Measurements from ENCODE around the gene LRP4. TPM values are rescaled to one million over a fixed set of nuclear protein-coding genes. Genes with fewer than 3 reads are reported as not detected.

Gene LRP4
- total and polyA plus RNA-seq, 2 of the 13 experiments (the other 11 are each of a cell fraction or from before 2014, with no cell fraction given) = 4.7 to 13.3 TPM

DNA sequence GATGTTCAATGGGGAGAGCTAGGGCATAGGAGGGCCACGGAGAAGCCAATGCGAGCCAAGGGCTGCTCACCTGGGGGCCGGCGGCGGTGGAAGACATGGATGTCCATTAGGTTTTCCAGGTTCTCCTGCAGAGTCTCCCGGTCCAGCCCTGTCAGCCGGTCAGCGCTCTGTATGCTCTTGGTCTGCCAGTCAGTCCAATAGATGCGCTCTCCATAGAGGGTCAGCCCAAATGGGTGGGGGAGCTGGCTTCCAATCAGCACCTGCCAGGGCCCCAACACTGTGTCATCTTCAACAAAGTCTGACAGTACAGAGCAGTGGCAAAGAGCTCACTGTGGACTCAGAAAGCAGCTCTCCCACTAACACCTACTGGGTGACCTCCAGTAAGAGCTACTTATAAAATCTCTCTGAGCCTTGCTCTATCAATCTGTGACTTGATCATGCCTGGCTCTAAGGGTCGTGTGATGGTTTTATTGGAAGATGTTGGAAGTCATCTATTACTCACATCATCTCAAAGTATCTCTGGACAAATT is 39.2 kb downstream of the LRP4 start (continued):
- TF ChIP-seq, protein P1, sequence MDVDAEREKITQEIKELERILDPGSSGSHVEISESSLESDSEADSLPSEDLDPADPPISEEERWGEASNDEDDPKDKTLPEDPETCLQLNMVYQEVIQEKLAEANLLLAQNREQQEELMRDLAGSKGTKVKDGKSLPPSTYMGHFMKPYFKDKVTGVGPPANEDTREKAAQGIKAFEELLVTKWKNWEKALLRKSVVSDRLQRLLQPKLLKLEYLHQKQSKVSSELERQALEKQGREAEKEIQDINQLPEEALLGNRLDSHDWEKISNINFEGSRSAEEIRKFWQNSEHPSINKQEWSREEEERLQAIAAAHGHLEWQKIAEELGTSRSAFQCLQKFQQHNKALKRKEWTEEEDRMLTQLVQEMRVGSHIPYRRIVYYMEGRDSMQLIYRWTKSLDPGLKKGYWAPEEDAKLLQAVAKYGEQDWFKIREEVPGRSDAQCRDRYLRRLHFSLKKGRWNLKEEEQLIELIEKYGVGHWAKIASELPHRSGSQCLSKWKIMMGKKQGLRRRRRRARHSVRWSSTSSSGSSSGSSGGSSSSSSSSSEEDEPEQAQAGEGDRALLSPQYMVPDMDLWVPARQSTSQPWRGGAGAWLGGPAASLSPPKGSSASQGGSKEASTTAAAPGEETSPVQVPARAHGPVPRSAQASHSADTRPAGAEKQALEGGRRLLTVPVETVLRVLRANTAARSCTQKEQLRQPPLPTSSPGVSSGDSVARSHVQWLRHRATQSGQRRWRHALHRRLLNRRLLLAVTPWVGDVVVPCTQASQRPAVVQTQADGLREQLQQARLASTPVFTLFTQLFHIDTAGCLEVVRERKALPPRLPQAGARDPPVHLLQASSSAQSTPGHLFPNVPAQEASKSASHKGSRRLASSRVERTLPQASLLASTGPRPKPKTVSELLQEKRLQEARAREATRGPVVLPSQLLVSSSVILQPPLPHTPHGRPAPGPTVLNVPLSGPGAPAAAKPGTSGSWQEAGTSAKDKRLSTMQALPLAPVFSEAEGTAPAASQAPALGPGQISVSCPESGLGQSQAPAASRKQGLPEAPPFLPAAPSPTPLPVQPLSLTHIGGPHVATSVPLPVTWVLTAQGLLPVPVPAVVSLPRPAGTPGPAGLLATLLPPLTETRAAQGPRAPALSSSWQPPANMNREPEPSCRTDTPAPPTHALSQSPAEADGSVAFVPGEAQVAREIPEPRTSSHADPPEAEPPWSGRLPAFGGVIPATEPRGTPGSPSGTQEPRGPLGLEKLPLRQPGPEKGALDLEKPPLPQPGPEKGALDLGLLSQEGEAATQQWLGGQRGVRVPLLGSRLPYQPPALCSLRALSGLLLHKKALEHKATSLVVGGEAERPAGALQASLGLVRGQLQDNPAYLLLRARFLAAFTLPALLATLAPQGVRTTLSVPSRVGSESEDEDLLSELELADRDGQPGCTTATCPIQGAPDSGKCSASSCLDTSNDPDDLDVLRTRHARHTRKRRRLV (CRISPR knock-in tag; IDR thresholded peaks at IDR 0.05) = no peak
- TF ChIP-seq, protein P2, sequence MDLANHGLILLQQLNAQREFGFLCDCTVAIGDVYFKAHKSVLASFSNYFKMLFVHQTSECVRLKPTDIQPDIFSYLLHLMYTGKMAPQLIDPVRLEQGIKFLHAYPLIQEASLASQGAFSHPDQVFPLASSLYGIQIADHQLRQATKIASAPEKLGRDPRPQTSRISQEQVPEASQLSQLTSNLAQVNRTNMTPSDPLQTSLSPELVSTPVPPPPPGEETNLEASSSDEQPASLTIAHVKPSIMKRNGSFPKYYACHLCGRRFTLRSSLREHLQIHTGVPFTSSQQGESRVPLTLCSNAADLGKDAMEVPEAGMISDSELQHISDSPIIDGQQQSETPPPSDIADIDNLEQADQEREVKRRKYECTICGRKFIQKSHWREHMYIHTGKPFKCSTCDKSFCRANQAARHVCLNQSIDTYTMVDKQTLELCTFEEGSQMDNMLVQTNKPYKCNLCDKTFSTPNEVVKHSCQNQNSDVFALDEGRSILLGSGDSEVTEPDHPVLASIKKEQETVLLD (CRISPR knock-in tag; IDR thresholded peaks at IDR 0.05; ENCODE audit: low read depth) = no peak
- TF ChIP-seq SIN3A (IDR thresholded peaks at IDR 0.05; ENCODE audit: borderline replicate concordance, low read depth, low read length) (no peak), ZNF558 (CRISPR knock-in tag; IDR thresholded peaks at IDR 0.05; ENCODE audit: borderline replicate concordance) (no peak), ZNF232 (CRISPR knock-in tag; IDR thresholded peaks at IDR 0.05; ENCODE audit: borderline replicate concordance) (no peak)
- TF ChIP-seq, protein P3, sequence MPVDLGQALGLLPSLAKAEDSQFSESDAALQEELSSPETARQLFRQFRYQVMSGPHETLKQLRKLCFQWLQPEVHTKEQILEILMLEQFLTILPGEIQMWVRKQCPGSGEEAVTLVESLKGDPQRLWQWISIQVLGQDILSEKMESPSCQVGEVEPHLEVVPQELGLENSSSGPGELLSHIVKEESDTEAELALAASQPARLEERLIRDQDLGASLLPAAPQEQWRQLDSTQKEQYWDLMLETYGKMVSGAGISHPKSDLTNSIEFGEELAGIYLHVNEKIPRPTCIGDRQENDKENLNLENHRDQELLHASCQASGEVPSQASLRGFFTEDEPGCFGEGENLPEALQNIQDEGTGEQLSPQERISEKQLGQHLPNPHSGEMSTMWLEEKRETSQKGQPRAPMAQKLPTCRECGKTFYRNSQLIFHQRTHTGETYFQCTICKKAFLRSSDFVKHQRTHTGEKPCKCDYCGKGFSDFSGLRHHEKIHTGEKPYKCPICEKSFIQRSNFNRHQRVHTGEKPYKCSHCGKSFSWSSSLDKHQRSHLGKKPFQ (CRISPR knock-in tag; IDR thresholded peaks at IDR 0.05; ENCODE audit: insufficient replicate concordance) = no peak
- TF ChIP-seq, protein P4, sequence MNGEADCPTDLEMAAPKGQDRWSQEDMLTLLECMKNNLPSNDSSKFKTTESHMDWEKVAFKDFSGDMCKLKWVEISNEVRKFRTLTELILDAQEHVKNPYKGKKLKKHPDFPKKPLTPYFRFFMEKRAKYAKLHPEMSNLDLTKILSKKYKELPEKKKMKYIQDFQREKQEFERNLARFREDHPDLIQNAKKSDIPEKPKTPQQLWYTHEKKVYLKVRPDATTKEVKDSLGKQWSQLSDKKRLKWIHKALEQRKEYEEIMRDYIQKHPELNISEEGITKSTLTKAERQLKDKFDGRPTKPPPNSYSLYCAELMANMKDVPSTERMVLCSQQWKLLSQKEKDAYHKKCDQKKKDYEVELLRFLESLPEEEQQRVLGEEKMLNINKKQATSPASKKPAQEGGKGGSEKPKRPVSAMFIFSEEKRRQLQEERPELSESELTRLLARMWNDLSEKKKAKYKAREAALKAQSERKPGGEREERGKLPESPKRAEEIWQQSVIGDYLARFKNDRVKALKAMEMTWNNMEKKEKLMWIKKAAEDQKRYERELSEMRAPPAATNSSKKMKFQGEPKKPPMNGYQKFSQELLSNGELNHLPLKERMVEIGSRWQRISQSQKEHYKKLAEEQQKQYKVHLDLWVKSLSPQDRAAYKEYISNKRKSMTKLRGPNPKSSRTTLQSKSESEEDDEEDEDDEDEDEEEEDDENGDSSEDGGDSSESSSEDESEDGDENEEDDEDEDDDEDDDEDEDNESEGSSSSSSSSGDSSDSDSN (CRISPR knock-in tag; IDR thresholded peaks at IDR 0.05) = no peak

Data from HepG2 (cell line).